NCI-H345 treated with DMSO at 0.1 percent for 48 hours (cell line): ENCODE results near the gene POPDC3.
"Not testable (repeated sequence)": the region's sequence is repeated elsewhere in the genome, so short reads cannot be mapped to it uniquely, and the experiment has no call there.

Experiments used
- DNase-seq: peaks from one replicate; lab custom pipeline; 2025; ENCODE audit not compliant: unreplicated experiment; lab: John Stamatoyannopoulos, UW

The POPDC3 gene

DNA sequence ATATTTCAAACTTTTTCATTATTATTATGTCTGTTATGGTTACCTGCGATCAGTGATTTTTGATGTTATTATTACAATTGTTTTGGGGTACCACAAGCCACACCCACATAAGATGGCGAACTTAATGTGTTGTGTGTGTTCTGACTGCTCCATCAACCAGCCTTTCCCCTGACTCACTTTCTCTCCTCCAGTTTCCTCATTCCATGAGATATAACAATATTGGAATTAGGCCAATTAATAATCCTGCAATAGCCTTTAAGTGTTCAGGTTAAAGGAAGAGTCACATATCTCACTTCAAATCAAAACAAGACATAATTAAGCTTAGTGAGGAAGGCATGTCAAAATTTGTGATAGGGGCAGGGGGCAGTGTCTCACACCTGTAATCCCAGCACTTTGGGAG, 16.3 kb upstream of the POPDC3 start:
- DNase-seq, result no peak

- DNase-seq, result no peak
These were observed 14.8 kb upstream of the POPDC3 start for GRCh38 chr6:105194591-105194990.

GRCh38 chr6:105194106-105194505, 14.3 kb upstream of the POPDC3 start:
- no peak for DNase-seq

- DNase-seq, result no peak
These were observed 13.8 kb upstream of the POPDC3 start for GRCh38 chr6:105193647-105194046.

DNA sequence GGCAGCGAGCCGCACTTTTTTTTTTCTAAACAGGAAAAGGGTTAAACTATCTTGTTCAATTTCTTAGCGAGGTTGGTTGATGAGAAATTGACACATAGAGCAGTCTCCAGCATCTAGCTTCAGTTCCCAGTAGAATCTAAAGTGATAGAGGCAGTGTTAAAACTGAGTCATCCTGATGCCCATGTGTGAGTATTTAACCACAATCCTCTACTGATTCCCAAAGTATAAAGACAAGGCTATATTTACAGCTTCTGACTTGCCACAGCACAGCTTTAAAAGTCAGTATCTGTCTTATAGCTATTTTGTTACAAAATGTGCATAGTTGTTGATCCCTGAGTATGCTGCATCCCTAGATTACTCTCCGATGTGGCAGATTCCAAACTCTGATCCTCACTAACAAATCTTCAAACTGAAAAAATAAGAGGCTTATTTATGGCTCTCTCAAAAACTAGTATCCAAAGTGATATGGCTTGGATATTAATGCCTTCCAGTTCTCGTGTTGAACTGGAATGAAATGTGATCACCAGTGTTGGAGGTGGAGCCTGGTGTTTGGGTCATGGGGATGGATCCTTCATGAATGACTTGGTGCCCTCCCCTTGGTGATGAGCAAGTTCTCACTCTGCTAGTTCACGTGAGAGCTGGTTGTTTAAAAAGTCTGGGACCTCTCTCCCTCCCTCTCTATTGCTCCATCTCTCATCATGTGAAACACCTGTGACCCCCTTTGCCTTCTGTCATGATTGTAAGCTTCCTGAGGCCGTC, 13.1 kb upstream of the POPDC3 start:
- no peak for DNase-seq

- DNase-seq, result no peak
These were observed 11.5 kb upstream of the POPDC3 start for GRCh38 chr6:105191351-105191750.

GRCh38 chr6:105189026-105189820, 9.4 kb upstream of the POPDC3 start:
- DNase-seq, result no peak

DNA sequence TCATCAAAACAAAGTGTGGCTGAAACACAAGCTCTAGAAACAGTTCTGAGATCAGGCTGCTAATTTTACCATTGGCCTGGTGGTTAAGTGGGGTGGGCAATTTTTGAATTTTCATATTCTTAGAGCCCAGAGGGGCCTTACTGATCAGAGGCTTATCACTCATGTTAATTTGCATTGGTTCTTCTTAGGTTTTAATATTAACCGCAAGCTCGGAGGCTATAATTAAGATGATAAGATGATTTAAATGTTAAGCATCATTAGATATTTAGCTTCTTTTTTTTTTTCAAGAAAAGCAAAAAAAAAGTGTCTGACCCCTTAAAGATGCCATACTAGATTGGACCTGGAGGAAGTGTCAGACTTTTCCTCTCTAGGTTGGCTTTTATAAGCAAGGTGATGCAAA, 8.4 kb upstream of the POPDC3 start:
- DNase-seq, result no peak

GRCh38 chr6:105186576-105186975, 6.8 kb upstream of the POPDC3 start:
- DNase-seq, result no peak

DNA sequence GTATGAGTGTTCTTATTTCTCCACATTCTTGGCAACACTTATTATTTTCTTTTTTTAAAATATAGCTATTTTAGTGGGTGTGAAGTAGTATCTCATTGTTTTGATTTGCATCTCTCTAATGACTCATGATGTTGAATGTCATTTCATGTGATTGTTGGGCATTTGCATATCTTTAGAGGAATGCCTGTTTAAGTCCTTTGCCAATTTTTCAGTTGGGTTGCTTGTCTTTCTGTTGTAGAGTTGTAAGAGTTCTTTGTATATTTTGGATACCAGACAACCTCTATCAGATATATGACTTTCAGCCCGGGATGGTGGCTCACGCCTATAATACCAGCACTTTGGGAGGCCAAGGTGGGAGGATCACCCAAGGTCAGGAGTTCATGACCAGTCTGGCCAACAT, 5.1 kb upstream of the POPDC3 start:
- no peak for DNase-seq

- DNase-seq, result no peak
These were observed 2.2 kb upstream of the POPDC3 start for GRCh38 chr6:105181981-105182515.

- no peak for DNase-seq
These were observed 1.2 kb downstream of the POPDC3 start for GRCh38 chr6:105178636-105179035.

DNA sequence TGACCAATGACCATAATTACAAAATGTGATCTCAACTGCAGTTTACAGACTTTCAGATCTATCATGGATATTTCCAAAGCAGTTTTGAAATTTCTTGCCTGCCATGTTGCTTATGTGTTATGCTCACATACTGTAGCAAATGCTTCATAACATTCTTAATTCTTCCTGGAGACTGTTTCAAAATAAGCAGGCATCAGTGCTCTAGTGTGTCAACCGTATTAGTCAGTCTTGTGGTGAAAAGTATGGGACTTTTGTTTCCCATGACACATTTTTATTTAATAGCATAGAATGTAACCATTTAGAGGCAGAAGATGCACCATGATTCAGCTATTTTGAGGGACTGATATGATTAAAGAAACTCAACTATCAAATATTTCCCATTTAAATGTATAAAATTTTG, 1.7 kb downstream of the POPDC3 start:
- no peak for DNase-seq

DNA sequence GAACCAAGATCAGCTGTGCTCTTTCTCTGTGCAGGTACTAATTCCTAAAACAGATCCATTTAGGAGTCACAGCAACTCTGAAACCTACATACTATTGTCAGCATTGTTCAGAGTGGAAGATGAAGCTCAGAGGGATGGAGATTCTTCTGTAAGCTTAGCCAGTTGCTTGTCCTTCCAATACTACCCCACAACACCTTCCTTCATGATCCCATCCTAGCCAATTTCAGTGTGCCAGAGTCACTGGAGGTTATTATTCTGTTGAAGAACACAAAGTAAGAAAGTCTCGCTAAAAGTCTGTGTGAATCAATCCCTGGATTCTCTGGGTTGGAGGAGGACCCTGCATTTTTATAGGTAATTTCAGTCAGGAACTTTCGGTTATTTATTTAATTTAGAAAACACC, 2.3 kb downstream of the POPDC3 start:
- DNase-seq, result no peak

DNA sequence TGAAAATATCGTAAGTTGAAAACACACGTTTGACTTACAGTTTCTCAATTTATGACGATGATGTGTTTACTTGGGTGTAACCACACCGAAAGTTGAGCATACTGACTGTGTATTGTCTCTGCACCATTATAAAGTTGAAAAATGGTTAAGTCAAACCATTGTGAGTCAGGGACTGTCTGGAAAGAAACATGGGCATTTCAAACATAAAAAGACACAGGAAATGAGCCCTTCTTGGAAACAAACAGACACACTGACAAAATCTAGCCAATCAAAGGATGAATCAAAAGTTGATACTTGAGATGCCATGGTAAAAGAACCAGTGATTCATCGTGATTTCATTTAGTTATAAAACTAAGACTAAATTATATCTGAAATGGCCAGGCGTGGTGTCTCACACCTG, 5.3 kb downstream of the POPDC3 start:
- DNase-seq, result no peak

DNA sequence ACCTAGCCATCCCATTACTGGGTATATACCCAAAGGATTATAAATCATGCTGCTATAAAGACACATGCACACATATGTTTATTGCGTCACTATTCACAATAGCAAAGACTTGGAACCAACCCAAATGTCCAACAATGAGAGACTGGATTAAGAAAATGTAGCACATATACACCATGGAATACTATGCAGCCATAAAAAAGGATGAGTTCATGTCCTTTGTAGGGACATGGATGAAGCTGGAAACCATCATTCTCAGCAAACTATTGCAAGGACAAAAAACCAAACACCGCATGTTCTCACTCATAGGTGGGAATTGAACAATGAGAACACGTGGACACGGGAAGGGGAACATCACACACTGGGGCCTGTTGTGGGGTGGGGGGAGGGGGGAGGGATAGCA, 7.3 kb downstream of the POPDC3 start:
- DNase-seq, result not testable (repeated sequence)

GRCh38 chr6:105170059-105170458, 9.8 kb downstream of the POPDC3 start:
- DNase-seq, result no peak

DNA sequence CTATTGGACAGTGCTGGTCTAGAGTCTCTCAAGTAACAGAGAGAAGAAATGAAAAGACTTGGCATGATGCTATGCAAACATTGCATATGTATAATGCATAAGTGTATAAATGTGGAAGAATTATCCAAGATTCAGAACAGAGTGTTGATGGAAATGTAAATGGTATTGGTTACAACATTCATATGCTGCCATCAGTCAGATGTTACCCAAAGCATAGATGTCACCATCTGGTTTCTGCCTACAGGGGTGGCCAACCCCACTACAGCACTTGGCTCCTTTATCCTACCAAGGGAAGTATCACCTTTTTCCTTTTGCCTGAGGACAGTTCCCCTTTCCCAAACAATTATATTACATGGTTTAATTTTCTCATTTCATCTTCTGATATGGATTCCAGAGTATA, 11.9 kb downstream of the POPDC3 start:
- DNase-seq, result no peak

DNA sequence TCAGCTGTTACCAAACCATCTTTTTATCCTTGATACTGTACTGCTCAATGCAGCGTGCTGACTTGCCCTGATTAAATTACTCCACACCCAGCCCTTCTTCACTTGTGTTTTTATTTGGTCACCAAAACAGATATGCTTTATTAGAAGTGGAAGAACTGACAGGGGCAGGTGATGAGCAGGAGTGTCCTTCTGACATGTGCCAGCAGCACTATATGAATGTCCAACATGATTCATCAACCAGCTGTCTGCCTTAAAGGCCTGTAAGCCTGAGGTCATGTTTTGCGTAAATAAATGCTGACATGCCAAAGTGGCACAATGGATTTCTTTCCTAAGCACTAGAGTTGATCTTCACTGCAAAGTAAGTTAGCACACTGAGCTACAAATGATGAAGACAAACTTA, 15.4 kb downstream of the POPDC3 start:
- DNase-seq, result no peak

GRCh38 chr6:105163183-105163582, 16.6 kb downstream of the POPDC3 start:
- no peak for DNase-seq

DNA sequence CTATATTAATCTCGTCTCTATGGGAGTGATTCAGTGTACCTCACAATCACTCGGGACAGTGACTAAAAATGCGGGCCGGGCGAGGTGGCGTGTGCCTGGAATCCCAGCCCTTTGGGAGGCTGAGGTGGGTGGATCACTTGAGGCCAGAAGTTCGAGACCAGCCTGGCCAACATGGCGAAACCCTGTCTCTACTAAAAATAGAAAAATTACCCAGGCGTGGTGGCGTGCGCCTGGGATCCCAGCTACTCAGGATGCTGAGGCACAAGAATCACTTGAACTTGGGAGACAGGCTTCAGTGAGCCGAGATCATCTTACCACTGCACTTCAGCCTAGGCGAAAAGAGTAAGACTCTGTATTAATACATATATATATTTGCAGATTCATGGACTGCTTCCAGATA, 17.4 kb downstream of the POPDC3 start:
- DNase-seq, result no peak

- DNase-seq, result no peak
These were observed 18.4 kb downstream of the POPDC3 start for GRCh38 chr6:105161421-105161820.
